DMS79 treated with DMSO at 0.1 percent for 48 hours (cell line): ENCODE results near the gene NOTCH2.

ENCODE experiments used
- DNase-seq: peaks from one replicate; lab custom pipeline; 2025; lab: John Stamatoyannopoulos, UW

NOTCH2 gene

DNA sequence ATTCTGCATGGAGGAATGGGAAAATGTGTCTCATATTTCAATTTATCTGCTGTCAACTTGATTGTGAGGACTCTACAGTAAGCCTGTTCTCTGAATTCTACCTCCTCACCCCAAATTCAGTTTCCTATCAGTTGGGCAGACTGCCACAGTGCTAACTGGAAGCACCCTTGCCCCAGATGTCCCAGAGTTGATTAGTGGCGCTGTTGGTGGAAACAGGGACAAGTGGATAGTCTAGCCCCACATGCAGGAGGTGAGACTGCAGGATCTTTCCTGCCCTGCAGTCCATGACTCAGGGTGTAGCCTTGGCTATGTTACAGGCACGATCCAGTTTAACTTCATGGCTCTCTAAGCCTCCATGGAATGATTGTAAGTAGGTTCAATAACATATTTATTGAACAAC is 195.3 kb downstream of the NOTCH2 start:
- no peak for DNase-seq

DNA sequence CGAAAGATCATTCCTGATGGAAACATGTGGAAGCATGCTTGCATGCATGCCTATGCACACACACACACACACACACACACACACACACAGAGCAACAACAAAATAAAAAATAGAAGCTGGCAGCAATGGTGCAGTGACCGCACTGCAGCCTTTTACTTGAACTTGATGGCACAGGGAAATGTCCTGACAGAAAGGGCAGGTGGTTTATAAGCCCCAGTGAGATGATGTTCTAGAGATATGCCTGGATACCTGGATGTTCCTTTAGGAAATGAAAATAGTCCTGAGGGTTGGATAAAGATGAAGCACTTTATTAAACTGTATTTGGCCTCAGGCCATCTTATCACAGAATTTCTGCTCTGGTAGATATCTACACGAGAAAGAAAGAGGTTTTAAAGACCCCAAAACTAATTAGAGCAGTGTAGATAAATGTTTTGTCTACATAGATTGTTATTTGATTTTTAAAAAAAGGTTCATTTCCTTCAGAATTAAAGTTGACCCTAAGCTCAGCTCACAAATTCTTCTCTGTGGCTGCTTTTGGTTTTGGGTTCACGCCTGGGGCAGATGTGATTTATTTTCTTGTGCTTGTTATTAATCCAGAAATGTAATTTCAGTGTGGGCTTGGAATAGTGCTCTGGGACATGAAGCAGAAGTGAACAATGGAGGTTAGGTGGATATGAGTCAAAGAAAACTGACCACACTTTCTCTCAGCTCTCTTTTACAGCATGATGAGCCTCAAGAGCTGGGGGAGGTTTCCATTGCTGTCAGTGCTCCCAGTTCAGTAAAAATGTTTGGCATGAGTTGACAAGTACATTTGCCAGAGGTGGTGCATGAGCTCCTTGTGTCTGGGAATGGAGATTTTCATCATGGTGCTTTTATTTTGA is 196.1 kb downstream of the NOTCH2 start:
- no peak for DNase-seq

DNA sequence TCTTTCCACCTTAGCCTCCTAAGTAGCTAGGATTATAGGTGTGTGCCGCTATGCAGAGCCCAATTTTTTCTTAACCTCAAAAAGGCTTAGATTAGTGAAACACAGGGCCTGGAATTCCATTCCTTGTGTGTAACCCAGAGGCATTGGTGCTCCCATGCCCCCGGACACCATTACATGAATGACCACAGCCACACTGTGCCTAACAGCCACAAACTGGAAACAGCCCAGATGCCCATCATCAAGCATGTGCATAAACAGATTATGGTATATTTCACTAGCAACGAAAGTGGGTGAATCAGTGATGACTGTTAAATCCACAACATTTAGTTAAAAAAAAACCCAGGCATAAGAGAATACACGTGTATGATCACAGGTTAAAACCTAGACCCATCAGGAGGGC is 197.6 kb downstream of the NOTCH2 start:
- DNase-seq: no peak

DNA sequence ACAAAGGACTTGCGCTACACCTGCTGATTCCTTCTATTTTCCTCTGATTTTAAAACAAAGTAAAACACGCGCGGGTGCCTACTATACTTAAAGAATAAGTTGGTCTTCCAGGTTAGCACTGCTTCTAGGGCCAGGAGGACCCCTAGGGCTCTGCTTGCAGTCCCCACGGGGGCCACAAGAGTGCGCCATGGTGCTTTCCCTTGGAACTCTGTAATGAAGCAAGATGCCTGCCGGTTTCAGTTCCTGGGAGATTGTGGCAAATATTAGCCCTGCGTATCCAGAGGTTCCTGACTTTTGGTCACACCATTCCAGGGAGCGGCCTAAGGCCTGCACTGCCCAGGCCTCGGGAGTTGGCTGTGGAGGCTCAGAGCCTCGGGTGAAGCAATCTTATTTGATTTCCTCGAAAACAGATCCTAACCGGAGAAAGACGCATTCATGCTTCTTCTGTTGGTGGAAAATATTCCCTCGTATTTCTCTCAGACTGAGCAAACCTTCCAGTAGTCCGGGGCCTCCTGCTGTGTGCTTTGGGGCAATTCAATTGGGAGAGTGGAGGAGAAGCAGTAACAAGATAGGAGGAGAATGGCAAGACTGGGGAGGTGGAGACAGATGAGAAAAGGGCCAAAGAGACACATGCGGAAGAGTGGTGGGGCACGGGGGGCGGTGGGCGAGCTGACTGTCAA is 198.4 kb downstream of the NOTCH2 start:
- peak; percentile 57 for DNase-seq

DNA sequence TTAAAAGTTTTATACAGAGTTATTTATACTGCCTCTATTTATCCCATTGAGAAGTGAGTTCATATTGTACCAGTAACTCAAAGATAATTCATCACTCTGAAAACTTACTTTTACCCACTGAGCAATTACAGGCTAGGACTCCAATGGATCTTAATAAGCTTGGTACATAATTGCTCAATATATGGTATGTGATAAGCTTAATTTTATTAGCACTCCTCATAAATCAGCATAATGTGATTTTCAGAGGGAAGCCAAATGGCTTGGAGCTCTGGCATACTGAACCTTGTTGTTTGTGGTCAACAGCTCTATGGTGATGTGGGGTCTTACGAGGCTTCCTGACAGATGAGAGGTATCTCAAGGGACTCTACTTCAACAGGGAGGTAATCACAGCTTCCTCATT is 199.5 kb downstream of the NOTCH2 start:
- no peak for DNase-seq

DNA sequence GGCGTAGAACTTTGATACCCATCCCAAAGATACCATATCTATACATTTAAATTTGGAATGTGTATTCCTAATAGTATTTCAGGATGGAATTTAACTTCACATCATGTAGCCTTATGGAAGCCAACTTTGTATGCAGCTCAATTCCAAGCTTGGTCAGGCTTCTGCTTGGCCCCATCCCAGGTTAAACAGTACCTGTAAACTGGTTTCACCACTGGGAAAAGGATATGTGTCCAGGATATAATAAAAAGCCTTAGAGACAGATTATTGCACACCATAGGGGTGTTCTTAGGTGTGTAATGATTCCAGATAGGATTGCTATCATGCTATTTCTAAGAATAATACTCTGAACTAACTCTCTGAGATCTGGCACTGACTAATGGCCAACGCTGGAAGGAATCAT is 201.3 kb downstream of the NOTCH2 start:
- DNase-seq: no peak

DNA sequence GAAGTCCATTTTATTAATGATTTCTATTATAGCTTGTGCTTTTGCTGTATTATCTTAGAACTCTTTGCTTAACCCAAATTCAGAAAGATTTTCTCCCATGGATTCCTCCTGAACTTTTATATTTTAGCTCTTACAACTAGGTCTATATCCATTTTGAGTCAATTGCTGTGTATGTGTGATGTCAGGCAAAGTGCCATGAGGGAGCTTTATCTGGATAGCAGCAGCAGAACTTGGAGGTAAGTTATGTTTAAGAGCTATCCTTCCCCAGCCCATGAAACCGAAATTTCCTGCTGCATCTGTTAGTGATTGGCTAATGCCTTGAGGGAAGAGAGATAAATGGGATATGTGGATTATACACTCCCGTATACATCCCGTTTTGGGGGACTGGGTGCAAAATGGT is 203.0 kb downstream of the NOTCH2 start:
- DNase-seq: no peak

DNA sequence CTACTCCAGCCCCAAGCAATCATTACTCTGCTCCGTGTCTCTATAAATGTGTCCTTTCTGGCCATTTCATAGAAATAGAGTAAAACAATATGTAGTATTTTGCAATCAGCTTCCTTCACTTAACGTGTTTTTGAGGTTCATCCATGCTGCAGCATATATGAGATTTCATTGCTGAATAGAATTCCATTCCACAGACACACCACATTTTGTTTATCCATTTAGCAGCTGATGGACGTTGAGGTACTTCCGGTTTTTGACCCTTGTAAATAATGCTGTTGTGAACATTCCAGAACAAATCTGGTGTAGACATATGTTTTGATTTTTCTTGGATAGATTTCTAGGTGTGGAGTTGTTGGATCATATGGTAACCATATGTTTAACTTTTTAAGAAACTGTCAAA is 203.8 kb downstream of the NOTCH2 start:
- no peak for DNase-seq

DNA sequence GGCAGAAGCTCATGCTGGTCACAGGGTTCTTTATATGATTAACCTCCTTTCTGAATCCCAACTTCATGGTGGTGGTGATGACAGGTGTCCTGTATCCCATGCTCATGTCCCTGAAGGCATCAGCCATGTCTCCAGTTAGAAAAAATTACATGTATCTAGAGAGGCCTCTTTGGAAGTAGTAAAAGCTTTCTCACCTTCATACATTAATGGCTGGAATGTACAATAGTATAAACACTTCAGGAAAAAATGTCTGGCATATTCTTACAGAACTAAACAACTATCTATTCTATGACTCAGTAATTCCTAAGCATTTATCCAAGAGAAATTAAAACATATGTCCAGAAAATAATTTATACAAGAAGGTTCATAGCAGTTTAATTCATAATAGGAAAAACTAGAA is 207.2 kb downstream of the NOTCH2 start:
- DNase-seq: no peak
